Ishikawa (cell line): ENCODE results near the gene OPHN1.

Experiments used
- EP300 ChIP-seq: IDR thresholded peaks from 2 replicates; pipeline ENCODE4 v1.6.1; 2012; ENCODE audit warnings: borderline replicate concordance
- FOXM1 ChIP-seq: IDR thresholded peaks from 2 replicates; pipeline ENCODE4 v1.6.1; 2012; ENCODE audit warnings: low read depth, borderline replicate concordance
- MAX ChIP-seq: IDR thresholded peaks from 2 replicates; pipeline ENCODE4 v1.6.1; 2012
- NFIC ChIP-seq: IDR thresholded peaks from 2 replicates; pipeline ENCODE4 v1.6.1; 2012
- REST ChIP-seq: IDR thresholded peaks from 2 replicates; pipeline ENCODE4 v1.6.1; 2012; ENCODE audit warnings: low read depth, mild to moderate bottlenecking
- TAF1 ChIP-seq: IDR thresholded peaks from 2 replicates; pipeline ENCODE4 v1.6.1; 2012; ENCODE audit warnings: low read depth, mild to moderate bottlenecking
- TEAD4 ChIP-seq: IDR thresholded peaks from 2 replicates; pipeline ENCODE4 v1.6.1; 2012

GRCh38 chrX:68363984-68364383, 69.3 kb downstream of the OPHN1 start:
- TF ChIP-seq TAF1 = no peak
- TF ChIP-seq REST = no peak
- TF ChIP-seq EP300 = no peak
- no peak for TF ChIP-seq FOXM1
- no peak for TF ChIP-seq MAX
- TF ChIP-seq TEAD4 = no peak
- no peak for TF ChIP-seq NFIC
